IPS DF 4.7 (cell line): ENCODE results near the gene IGHMBP2.
"Not testable (repeated sequence)": the region's sequence is repeated elsewhere in the genome, so short reads cannot be mapped to it uniquely, and the experiment has no call there.

Experiments used
- DNase-seq: peaks from one replicate; pipeline ENCODE4 v3.0.0-alpha.2; 2013; ENCODE audit warnings: low spot score; ENCODE audit errors: extremely low read depth

IGHMBP2 gene

GRCh38 chr11:68903288-68904247, at the start of gene IGHMBP2, which contains the start of gene MRPL21:
IGHMBP2 (plus strand) TSS chr11:68903891; CDS start chr11:68903953, 62 bp downstream.
MRPL21 (minus strand) TSS chr11:68903832; CDS start chr11:68903810, 22 bp downstream.
- peak; percentile 41 for DNase-seq

GRCh38 chr11:68854273-68854958, 49.3 kb upstream of the IGHMBP2 start:
- DNase-seq, result no peak

- no peak for DNase-seq
Observed at GRCh38 chr11:68855205-68855981, 48.3 kb upstream of the IGHMBP2 start.

- DNase-seq, result not testable (repeated sequence)
Observed at GRCh38 chr11:68856425-68857030, 47.2 kb upstream of the IGHMBP2 start.

- no peak for DNase-seq
Observed at GRCh38 chr11:68857037-68857586, 46.6 kb upstream of the IGHMBP2 start.

- DNase-seq, result no peak
Observed at GRCh38 chr11:68859123-68859522, 44.6 kb upstream of the IGHMBP2 start.

- no peak for DNase-seq
Observed at GRCh38 chr11:68862421-68862820, 41.3 kb upstream of the IGHMBP2 start.

- no peak for DNase-seq
Observed at GRCh38 chr11:68863553-68864265, 40.0 kb upstream of the IGHMBP2 start.

GRCh38 chr11:68865241-68865640, 38.5 kb upstream of the IGHMBP2 start:
- no peak for DNase-seq

GRCh38 chr11:68867066-68867465, 36.6 kb upstream of the IGHMBP2 start:
- DNase-seq, result no peak

- DNase-seq, result no peak
Observed at GRCh38 chr11:68868221-68868835, 35.4 kb upstream of the IGHMBP2 start.

GRCh38 chr11:68870470-68870869, 33.2 kb upstream of the IGHMBP2 start:
- no peak for DNase-seq

- no peak for DNase-seq
Observed at GRCh38 chr11:68872216-68873003, 31.3 kb upstream of the IGHMBP2 start.

- no peak for DNase-seq
Observed at GRCh38 chr11:68878022-68878421, 25.7 kb upstream of the IGHMBP2 start.

GRCh38 chr11:68880851-68881250, 22.8 kb upstream of the IGHMBP2 start:
- no peak for DNase-seq

- DNase-seq, result no peak
Observed at GRCh38 chr11:68881320-68881719, 22.4 kb upstream of the IGHMBP2 start.

- DNase-seq, result no peak
Observed at GRCh38 chr11:68882391-68882790, 21.3 kb upstream of the IGHMBP2 start.

- DNase-seq, result not testable (repeated sequence)
Observed at GRCh38 chr11:68884827-68885226, 18.9 kb upstream of the IGHMBP2 start.

GRCh38 chr11:68889948-68890446, 13.7 kb upstream of the IGHMBP2 start:
- no peak for DNase-seq
